Measurements from ENCODE around the gene LAMB4. TPM values are rescaled to one million over a fixed set of nuclear protein-coding genes. Genes with fewer than 3 reads are reported as not detected.

The LAMB4 gene
- total and polyA plus RNA-seq, 7 donors, result 0.04 to 2.0 (median 0.14) TPM; not detected in 4

GRCh38 chr7:108001764-108002725 lies 128.1 kb downstream of the LAMB4 start:
- intact Hi-C loops (cut with DNase I), result loop anchor here (5.0 to 10.0 kb wide), 6 partner anchors 65 to 257 kb away; partner anchors contain the start of genes CBLL1 and DLD
- H3K36me3 ChIP-seq, result peaks cover 0 to 12% (median 1%) of the 10 kb centered on the region in 4 donors
- H3K27ac ChIP-seq, result peak overlapping the region; percentile 83 to 87 (median 86)
- peak; percentile 73 for DNase-seq
- peak; percentile 35 to 69 (median 45) for TF ChIP-seq POLR2AphosphoS5 (IDR thresholded peaks at IDR 0.05)
- TF ChIP-seq EP300 (IDR thresholded peaks at IDR 0.05), result no peak
- no peak for TF ChIP-seq POLR2A (IDR thresholded peaks at IDR 0.05)
- TF ChIP-seq CTCF (IDR thresholded peaks at IDR 0.05), result no peak
- peaks cover 0 to 44% (median 39%) of the 10 kb centered on the region in 4 donors for H3K4me1 ChIP-seq
- 1 to 2% methylated on average over 75 of the region's 75 CpGs for WGBS, 2 donors
- no peaks in the 10 kb centered on the region for H3K9me3 ChIP-seq
- no peaks in the 10 kb centered on the region for H3K27me3 ChIP-seq
- H3K4me3 ChIP-seq, result peak overlapping the region; percentile 64 to 81 (median 76)

GRCh38 chr7:108000875-108001763 lies 129.0 kb downstream of the LAMB4 start:
- 5 to 13% methylated on average over 37 of the region's 37 CpGs for WGBS, 2 donors
- peak; percentile 78 for DNase-seq
- peaks cover 0 to 16% (median 3%) of the 10 kb centered on the region in 4 donors for H3K36me3 ChIP-seq
- peaks cover 0 to 52% (median 47%) of the 10 kb centered on the region in 4 donors for H3K4me1 ChIP-seq
- TF ChIP-seq POLR2AphosphoS5 (IDR thresholded peaks at IDR 0.05), result peak in 2 of 4 donors; percentile 30 to 37
- no peak for TF ChIP-seq CTCF (IDR thresholded peaks at IDR 0.05)
- no peak for TF ChIP-seq EP300 (IDR thresholded peaks at IDR 0.05)
- no peak for TF ChIP-seq POLR2A (IDR thresholded peaks at IDR 0.05)
- H3K4me3 ChIP-seq, result peak overlapping the region; percentile 64 to 81 (median 76)
- intact Hi-C loops (cut with DNase I), result loop anchor here (5.0 to 10.0 kb wide), 6 partner anchors 64 to 256 kb away; partner anchors contain the start of genes CBLL1 and DLD
- H3K27me3 ChIP-seq, result no peaks in the 10 kb centered on the region
- no peaks in the 10 kb centered on the region for H3K9me3 ChIP-seq
- peak overlapping the region; percentile 83 to 87 (median 86) for H3K27ac ChIP-seq

GRCh38 chr7:107999779-108000560 lies 130.2 kb downstream of the LAMB4 start:
- Histone ChIP-seq H3K4me1 (peaks cover 0 to 63% (median 58%) of the 10 kb centered on the region in 4 donors), H3K27me3 (no peaks in the 10 kb centered on the region), H3K9me3 (no peaks in the 10 kb centered on the region), H3K27ac (peak overlapping the region; percentile 83 to 87 (median 86)), H3K4me3 (peak overlapping the region in 3 of 4 donors; percentile 64 to 81 (median 75)), H3K36me3 (peaks cover 0 to 16% (median 3%) of the 10 kb centered on the region in 4 donors)
- DNase-seq, result no peak
- TF ChIP-seq CTCF (IDR thresholded peaks at IDR 0.05) (no peak), EP300 (IDR thresholded peaks at IDR 0.05) (no peak), POLR2AphosphoS5 (IDR thresholded peaks at IDR 0.05) (no peak)
- 66 to 70% methylated on average over 4 of the region's 4 CpGs for WGBS, 2 donors
- intact Hi-C loops (cut with DNase I), result loop anchor here (5.0 to 10.0 kb wide), 6 partner anchors 63 to 255 kb away; partner anchors contain the start of genes CBLL1 and DLD
